Neural crest cell (in vitro differentiated cells): ENCODE results near the gene GPR15. TPM values are rescaled to one million over a fixed set of nuclear protein-coding genes. Genes with fewer than 3 reads are reported as not detected.

Source experiments
- DNase-seq: peaks from one replicate; pipeline ENCODE4 v3.0.0; 2021; ENCODE audit warnings: low read depth, mixed read lengths, low spot score
- H3K27ac Mint-ChIP-seq: one replicate; pipeline ENCODE4 v1.8.0; 2021; ENCODE audit warnings: mild to moderate bottlenecking, mixed read lengths; ENCODE audit not compliant: unreplicated experiment
- H3K27me3 Mint-ChIP-seq: 2 replicates; pipeline ENCODE4 v1.8.0; 2021; ENCODE audit warnings: low read depth, mild to moderate bottlenecking, mixed read lengths
- H3K36me3 Mint-ChIP-seq: 2 replicates; pipeline ENCODE4 v1.8.0; 2021; ENCODE audit warnings: low read depth, mild to moderate bottlenecking, mixed read lengths
- H3K4me1 Mint-ChIP-seq: 2 replicates; pipeline ENCODE4 v1.8.0; 2021; ENCODE audit warnings: mixed read lengths
- H3K4me3 Mint-ChIP-seq: one replicate; pipeline ENCODE4 v1.8.0; 2021; ENCODE audit warnings: mild to moderate bottlenecking, mixed read lengths
- H3K9me3 Mint-ChIP-seq: 2 replicates; pipeline ENCODE4 v1.8.0; 2021; ENCODE audit warnings: mixed read lengths
- CTCF ChIP-seq: fragments of 200-600 bp; sonication (generic); conservative IDR thresholded peaks from 2 replicates; pipeline ENCODE4 v1.5.0; 2021; ENCODE audit warnings: antibody characterized with exemption, mild to moderate bottlenecking
- total RNA-seq: library from RNA; stranded (reverse); gene quantifications from 2 replicates; pipeline ENCODE4 v1.2.1, GENCODE V29; 2021

GPR15 gene
- total RNA-seq, 1 donor from 2014 or later: not detected

GRCh38 chr3:98582042-98582441 is 50.3 kb downstream of the GPR15 start:
- no peak for TF ChIP-seq CTCF
- DNase-seq: no peak
- no peak overlapping the region for H3K27ac Mint-ChIP-seq
- peaks cover 15% of the 10 kb centered on the region for H3K36me3 Mint-ChIP-seq
- H3K27me3 Mint-ChIP-seq: no peaks in the 10 kb centered on the region
- peaks cover 16% of the 10 kb centered on the region for H3K4me1 Mint-ChIP-seq
- H3K9me3 Mint-ChIP-seq: no peaks in the 10 kb centered on the region
- no peak overlapping the region for H3K4me3 Mint-ChIP-seq

GRCh38 chr3:98583766-98584165 is 52.0 kb downstream of the GPR15 start:
- Mint-ChIP-seq H3K27me3 (no peaks in the 10 kb centered on the region), H3K4me1 (peaks cover 16% of the 10 kb centered on the region), H3K27ac (no peak overlapping the region), H3K36me3 (peaks cover 19% of the 10 kb centered on the region), H3K4me3 (no peak overlapping the region), H3K9me3 (no peaks in the 10 kb centered on the region)
- DNase-seq: no peak
- TF ChIP-seq CTCF: no peak

Other genes starting within 250 kb of the GPR15 start
- not detected in 2 replicates for gene OR5H2, start 249.5 kb upstream of the GPR15 start, total RNA-seq
- gene OR5K4, start 178.1 kb upstream of the GPR15 start, total RNA-seq: not detected in 2 replicates
- not detected in 2 replicates for gene OR5K3, start 141.3 kb upstream of the GPR15 start, total RNA-seq
- not detected in 2 replicates for gene OR5K1, start 68.8 kb upstream of the GPR15 start, total RNA-seq
- not detected in 2 replicates for gene OR5K2, start 34.3 kb upstream of the GPR15 start, total RNA-seq
- gene CLDND1, start 9.1 kb upstream of the GPR15 start, total RNA-seq: 93.5 and 102 TPM in 2 replicates
- 28.1 and 29.8 TPM in 2 replicates for gene CPOX, start 61.6 kb downstream of the GPR15 start, total RNA-seq
- 16.0 and 17.9 TPM in 2 replicates for gene ST3GAL6, start 231.4 kb downstream of the GPR15 start, total RNA-seq